ENCODE data around the gene DLG2.

GRCh38 chr11:83726316-83726715 lies 1900.8 kb downstream of the DLG2 start:
- TF ChIP-seq USF2 (CRISPR knock-in tag; IDR thresholded peaks at IDR 0.05) (no peak), ZNF671 (CRISPR knock-in tag; IDR thresholded peaks at IDR 0.05) (no peak)

Data from WTC11 (cell line).